ENCODE measurements around the gene ACAP3. TPM values are rescaled to one million over a fixed set of nuclear protein-coding genes. Genes with fewer than 3 reads are reported as not detected.
A peak's percentile ranks its signal among the peaks of the same experiment; 100 is the strongest.

ACAP3 gene
- total RNA-seq, 1 donor from 2014 or later: 105 TPM

GRCh38 chr1:1349256-1350012 is 41.7 kb upstream of the ACAP3 start, which contains the start of gene DVL1:
Gene DVL1, minus strand, starts transcription at chr1:1349418. Its CDS starts 353 bp downstream, at chr1:1349065.
- TF ChIP-seq CTCF (IDR thresholded peaks at IDR 0.05): peak; percentile 52 to 75 (median 68)
- no peaks in the 10 kb centered on the region for H3K27me3 ChIP-seq
- intact Hi-C loops (cut with DNase I): loop anchor here (1.0 to 2.0 kb wide), 4 partner anchors 25 to 57 kb away; partner anchors contain the start of genes AURKAIP1, CPTP, INTS11 and MRPL20
- peak within 1 kb of the TSS; percentile 69 to 79 for H3K27ac ChIP-seq
- H3K9me3 ChIP-seq: no peaks in the 10 kb centered on the region
- H3K4me3 ChIP-seq: peak within 1 kb of the TSS; percentile 91 to 93
- H3K36me3 ChIP-seq: peaks cover 10 to 15% of the 10 kb centered on the region in 2 donors
- H3K4me1 ChIP-seq: peaks cover 7 to 54% of the 10 kb centered on the region in 2 donors
- peak in 1 of 2 donors; percentile 83 for DNase-seq (ENCODE audit: low spot score in 2 of 2)

- Histone ChIP-seq H3K36me3 (peaks cover 2 to 7% of the 10 kb centered on the region in 2 donors), H3K9me3 (no peaks in the 10 kb centered on the region), H3K27me3 (no peaks in the 10 kb centered on the region), H3K4me1 (peaks cover 7 to 48% of the 10 kb centered on the region in 2 donors), H3K4me3 (peak overlapping the region; percentile 91 to 93), H3K27ac (peak overlapping the region; percentile 15 to 17)
- no peak for TF ChIP-seq CTCF (IDR thresholded peaks at IDR 0.05)
- intact Hi-C loops (cut with DNase I): loop anchor here (1.0 to 2.0 kb wide), 4 partner anchors 24 to 58 kb away; partner anchors contain the start of genes AURKAIP1, CPTP, INTS11 and MRPL20
- DNase-seq (ENCODE audit: low spot score in 2 of 2): no peak
These were observed 40.9 kb upstream of the ACAP3 start for GRCh38 chr1:1348420-1349255.

DNA sequence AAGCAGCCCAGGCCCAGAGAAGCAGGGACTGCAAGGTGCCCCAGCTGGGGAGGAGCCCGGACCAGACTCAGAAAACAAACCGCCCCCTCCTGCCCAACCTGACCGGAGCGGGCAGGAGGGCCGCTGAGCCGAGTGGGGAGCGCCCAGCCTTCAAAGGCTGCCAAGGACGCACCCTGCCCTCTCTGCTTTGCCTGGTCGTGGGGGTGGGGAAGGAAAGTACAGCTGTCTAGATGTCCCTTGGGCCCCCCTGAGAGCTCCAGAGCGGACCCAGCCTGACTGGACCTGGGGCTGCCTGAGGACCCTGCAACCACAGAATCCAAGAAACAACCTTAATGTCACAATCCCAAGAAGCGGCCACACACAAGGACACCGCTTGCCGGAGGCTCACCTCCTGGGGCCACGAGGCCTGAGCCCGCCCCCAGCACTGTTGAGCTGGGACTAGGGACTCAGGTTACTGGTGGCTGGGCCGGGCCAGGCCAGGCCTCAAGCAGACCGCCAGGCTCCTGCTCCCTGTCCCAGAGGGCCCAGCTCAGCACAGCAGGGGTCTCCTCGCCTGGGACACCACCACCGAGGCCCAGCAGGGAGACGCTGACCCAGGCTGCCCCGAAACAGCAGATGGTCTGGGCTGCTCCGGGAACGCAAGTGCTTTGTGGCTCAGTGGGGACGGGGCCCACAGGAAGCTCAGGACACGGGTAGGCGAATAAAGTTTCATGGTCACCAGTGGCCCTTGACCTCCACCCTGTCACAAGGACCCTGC is 40.1 kb upstream of the ACAP3 start:
- Histone ChIP-seq H3K9me3 (no peaks in the 10 kb centered on the region), H3K27ac (peak overlapping the region; percentile 6 to 15)

DNA sequence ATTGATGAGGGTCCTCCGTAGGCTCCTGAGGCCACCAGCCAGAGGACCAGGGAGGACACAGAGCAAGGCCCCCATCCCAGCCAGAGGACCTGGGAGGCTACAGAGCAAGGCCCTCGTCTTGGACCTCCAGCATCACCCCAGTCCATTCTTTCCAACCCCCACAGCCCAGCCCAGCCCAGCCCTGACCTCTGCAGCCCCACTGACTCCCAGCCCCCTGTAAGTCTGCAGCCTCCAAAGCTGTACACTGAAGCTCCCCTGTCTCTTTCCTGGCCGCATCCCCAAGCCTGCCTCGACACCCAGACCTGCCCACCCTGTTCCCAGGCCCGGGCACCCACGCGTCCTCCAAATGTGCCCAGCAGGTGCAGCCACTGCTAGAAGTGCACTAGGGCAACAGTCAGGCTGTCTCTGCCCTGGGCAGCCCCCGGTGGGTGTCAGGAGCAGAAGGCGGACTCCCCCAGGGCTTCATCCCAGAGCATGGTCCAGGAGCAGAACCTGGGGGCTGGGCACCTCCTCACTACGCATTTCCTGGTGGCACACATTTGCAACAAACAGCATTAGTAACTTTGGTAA is 39.4 kb upstream of the ACAP3 start:
- H3K36me3 ChIP-seq: peaks cover 0 to 2% of the 10 kb centered on the region in 2 donors
- intact Hi-C loops (cut with DNase I): no loop called here
- H3K4me1 ChIP-seq: peaks cover 7 to 37% of the 10 kb centered on the region in 2 donors
- H3K9me3 ChIP-seq: no peaks in the 10 kb centered on the region
- no peak overlapping the region for H3K27ac ChIP-seq
- no peak for TF ChIP-seq CTCF (IDR thresholded peaks at IDR 0.05)
- no peaks in the 10 kb centered on the region for H3K27me3 ChIP-seq
- no peak for DNase-seq (ENCODE audit: low spot score in 2 of 2)
- peak overlapping the region; percentile 91 to 93 for H3K4me3 ChIP-seq

More for the DNA sequence above, 40.1 kb upstream of the ACAP3 start:
- DNase-seq (ENCODE audit: low spot score in 2 of 2): no peak
- no peaks in the 10 kb centered on the region for H3K27me3 ChIP-seq
- peaks cover 7 to 44% of the 10 kb centered on the region in 2 donors for H3K4me1 ChIP-seq
- H3K4me3 ChIP-seq: peak overlapping the region; percentile 91 to 93
- intact Hi-C loops (cut with DNase I): loop anchor here (2.0 kb wide), 2 partner anchors 39 to 59 kb away; partner anchors contain the start of genes MRPL20 and PUSL1
- no peaks in the 10 kb centered on the region for H3K36me3 ChIP-seq
- TF ChIP-seq CTCF (IDR thresholded peaks at IDR 0.05): no peak

DNA sequence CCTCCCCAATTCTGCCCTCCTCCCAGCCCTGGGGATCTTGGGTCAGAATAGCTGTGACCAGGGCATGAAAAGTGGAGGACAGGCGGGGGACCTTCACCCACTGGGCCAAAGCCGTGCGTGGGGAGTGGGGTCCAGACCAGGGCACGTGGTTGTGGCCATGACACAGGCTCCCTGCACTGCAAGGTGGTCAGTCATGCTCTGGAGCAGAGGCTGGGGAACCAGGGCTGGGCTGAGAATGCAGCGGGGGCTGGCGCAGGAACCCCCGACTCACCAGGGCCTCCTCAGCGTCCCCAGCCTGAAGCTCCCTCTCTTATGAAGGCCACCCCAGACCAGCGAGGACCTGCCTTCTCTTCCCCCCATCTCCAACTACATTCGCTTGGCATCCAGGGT is 38.8 kb upstream of the ACAP3 start:
- intact Hi-C loops (cut with DNase I): no loop called here
- Histone ChIP-seq H3K4me1 (peaks cover 5 to 31% of the 10 kb centered on the region in 2 donors), H3K27me3 (no peaks in the 10 kb centered on the region), H3K36me3 (peaks cover 5 to 8% of the 10 kb centered on the region in 2 donors), H3K4me3 (peak overlapping the region in 1 of 2 donors; percentile 20), H3K9me3 (no peaks in the 10 kb centered on the region), H3K27ac (no peak overlapping the region)
- TF ChIP-seq CTCF (IDR thresholded peaks at IDR 0.05): no peak
- DNase-seq (ENCODE audit: low spot score in 2 of 2): no peak

Data from ascending aorta (tissue), 2 donors.